ENCODE measurements around the gene IQGAP3. TPM values are rescaled to one million over a fixed set of nuclear protein-coding genes. Genes with fewer than 3 reads are reported as not detected.
"Not testable (repeated sequence)": the region's sequence is repeated elsewhere in the genome, so short reads cannot be mapped to it uniquely, and the experiment has no call there.

The IQGAP3 gene
- polyA plus RNA-seq, 1 donor from 2014 or later = not detected

DNA sequence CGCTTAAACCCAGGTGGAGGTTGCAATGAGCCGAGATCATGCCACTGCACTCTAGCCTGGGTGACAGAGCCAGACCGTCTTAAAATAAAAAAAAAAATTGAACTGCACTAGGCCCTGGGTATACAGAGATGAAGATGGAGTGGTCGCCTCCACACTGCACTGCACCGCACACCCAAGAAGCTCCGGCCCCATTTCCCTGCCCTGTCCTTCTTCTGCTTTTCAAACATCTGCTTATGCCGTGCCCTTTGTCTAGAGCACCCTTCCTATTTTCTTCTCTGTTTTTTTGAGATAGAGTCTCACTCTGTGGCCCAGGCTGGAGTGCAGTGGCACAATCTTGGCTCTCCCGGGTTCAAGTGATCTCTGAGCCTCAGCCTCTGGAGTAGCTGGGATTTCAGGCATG lies 17.4 kb downstream of the IQGAP3 start:
- no peaks in the 10 kb centered on the region for H3F3A ChIP-seq (ENCODE audit: insufficient read depth, low read length, poor library complexity, severe bottlenecking)
- no peak overlapping the region for H3K9ac ChIP-seq (ENCODE audit: low read length)
- H2AFZ ChIP-seq (ENCODE audit: low read depth, low read length) = no peak overlapping the region
- TF ChIP-seq RAD21 (conservative IDR thresholded peaks at IDR 0.05) = no peak
- no peak for TF ChIP-seq SMC3 (conservative IDR thresholded peaks at IDR 0.05; ENCODE audit: poor library complexity)
- TF ChIP-seq EP300 (conservative IDR thresholded peaks at IDR 0.05; ENCODE audit: poor library complexity, severe bottlenecking) = no peak
- TF ChIP-seq, protein P1, sequence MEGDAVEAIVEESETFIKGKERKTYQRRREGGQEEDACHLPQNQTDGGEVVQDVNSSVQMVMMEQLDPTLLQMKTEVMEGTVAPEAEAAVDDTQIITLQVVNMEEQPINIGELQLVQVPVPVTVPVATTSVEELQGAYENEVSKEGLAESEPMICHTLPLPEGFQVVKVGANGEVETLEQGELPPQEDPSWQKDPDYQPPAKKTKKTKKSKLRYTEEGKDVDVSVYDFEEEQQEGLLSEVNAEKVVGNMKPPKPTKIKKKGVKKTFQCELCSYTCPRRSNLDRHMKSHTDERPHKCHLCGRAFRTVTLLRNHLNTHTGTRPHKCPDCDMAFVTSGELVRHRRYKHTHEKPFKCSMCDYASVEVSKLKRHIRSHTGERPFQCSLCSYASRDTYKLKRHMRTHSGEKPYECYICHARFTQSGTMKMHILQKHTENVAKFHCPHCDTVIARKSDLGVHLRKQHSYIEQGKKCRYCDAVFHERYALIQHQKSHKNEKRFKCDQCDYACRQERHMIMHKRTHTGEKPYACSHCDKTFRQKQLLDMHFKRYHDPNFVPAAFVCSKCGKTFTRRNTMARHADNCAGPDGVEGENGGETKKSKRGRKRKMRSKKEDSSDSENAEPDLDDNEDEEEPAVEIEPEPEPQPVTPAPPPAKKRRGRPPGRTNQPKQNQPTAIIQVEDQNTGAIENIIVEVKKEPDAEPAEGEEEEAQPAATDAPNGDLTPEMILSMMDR (IDR thresholded peaks at IDR 0.05; ENCODE audit: poor library complexity, severe bottlenecking) = no peak
- TF ChIP-seq, protein P2, sequence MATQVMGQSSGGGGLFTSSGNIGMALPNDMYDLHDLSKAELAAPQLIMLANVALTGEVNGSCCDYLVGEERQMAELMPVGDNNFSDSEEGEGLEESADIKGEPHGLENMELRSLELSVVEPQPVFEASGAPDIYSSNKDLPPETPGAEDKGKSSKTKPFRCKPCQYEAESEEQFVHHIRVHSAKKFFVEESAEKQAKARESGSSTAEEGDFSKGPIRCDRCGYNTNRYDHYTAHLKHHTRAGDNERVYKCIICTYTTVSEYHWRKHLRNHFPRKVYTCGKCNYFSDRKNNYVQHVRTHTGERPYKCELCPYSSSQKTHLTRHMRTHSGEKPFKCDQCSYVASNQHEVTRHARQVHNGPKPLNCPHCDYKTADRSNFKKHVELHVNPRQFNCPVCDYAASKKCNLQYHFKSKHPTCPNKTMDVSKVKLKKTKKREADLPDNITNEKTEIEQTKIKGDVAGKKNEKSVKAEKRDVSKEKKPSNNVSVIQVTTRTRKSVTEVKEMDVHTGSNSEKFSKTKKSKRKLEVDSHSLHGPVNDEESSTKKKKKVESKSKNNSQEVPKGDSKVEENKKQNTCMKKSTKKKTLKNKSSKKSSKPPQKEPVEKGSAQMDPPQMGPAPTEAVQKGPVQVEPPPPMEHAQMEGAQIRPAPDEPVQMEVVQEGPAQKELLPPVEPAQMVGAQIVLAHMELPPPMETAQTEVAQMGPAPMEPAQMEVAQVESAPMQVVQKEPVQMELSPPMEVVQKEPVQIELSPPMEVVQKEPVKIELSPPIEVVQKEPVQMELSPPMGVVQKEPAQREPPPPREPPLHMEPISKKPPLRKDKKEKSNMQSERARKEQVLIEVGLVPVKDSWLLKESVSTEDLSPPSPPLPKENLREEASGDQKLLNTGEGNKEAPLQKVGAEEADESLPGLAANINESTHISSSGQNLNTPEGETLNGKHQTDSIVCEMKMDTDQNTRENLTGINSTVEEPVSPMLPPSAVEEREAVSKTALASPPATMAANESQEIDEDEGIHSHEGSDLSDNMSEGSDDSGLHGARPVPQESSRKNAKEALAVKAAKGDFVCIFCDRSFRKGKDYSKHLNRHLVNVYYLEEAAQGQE (IDR thresholded peaks at IDR 0.05; ENCODE audit: borderline replicate concordance) = no peak
- no peak for TF ChIP-seq MXI1 (conservative IDR thresholded peaks at IDR 0.05; ENCODE audit: poor library complexity, severe bottlenecking)
- TF ChIP-seq POLR2AphosphoS5 (IDR thresholded peaks at IDR 0.05) = no peak
- no peaks in the 10 kb centered on the region for H3K79me2 ChIP-seq (replicated peaks; ENCODE audit: insufficient read depth, low read length)
- no peaks in the 10 kb centered on the region for H3K9me3 ChIP-seq (ENCODE audit: low read length)
- H3K27me3 ChIP-seq (ENCODE audit: insufficient read depth, low read depth, low read length) = no peaks in the 10 kb centered on the region
- H3K27ac ChIP-seq (ENCODE audit: low read length) = no peak overlapping the region
- no peak overlapping the region for H3K4me2 ChIP-seq (ENCODE audit: low read length)
- no peaks in the 10 kb centered on the region for H3K36me3 ChIP-seq (ENCODE audit: insufficient read depth, low read length)
- H4K20me1 ChIP-seq (ENCODE audit: insufficient read depth) = no peaks in the 10 kb centered on the region
- H3K9me2 ChIP-seq (ENCODE audit: insufficient read depth, low read length) = no peaks in the 10 kb centered on the region
- no peak overlapping the region for H3K4me3 ChIP-seq (ENCODE audit: low read length)

DNA sequence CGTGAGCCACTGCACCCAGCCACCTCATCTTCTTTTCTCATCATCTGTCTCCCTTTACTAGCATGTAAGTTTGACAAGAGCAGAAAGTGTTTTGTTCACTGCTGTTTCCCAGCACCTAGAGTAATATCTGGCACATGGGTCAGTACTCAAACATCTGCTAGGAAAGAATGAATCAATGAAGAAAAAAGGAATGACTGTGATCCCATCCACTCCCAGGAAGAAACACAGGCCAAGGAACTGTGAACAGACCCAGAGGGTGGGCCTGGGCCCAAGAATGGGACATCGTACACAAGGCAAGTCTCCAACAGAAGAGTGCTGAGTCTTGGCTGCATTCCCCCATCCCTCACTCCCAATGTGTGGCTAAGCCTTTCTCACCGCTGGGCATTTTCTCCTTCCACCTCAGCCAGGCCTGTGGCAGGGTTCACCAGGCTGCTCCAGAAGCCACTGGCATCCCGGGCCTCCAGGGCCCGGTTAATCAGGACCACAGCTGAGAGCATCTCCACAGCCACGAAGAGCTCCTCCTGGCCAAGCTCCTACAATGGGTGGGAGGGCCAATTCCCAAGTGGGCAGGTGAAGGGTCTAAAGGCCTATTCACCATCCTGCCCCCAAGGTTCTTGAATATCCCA lies 18.4 kb downstream of the IQGAP3 start:
- H3K9me3 ChIP-seq (ENCODE audit: low read length) = no peaks in the 10 kb centered on the region
- H3K9me2 ChIP-seq (ENCODE audit: insufficient read depth, low read length) = no peaks in the 10 kb centered on the region
- H3K9ac ChIP-seq (ENCODE audit: low read length) = no peak overlapping the region
- H3K79me2 ChIP-seq (replicated peaks; ENCODE audit: insufficient read depth, low read length) = no peaks in the 10 kb centered on the region
- no peak overlapping the region for H3K4me3 ChIP-seq (ENCODE audit: low read length)
- H3K27me3 ChIP-seq (ENCODE audit: insufficient read depth, low read depth, low read length) = no peaks in the 10 kb centered on the region
- no peak overlapping the region for H3K27ac ChIP-seq (ENCODE audit: low read length)
- no peaks in the 10 kb centered on the region for H3K36me3 ChIP-seq (ENCODE audit: insufficient read depth, low read length)
- no peak for TF ChIP-seq SMC3 (conservative IDR thresholded peaks at IDR 0.05; ENCODE audit: poor library complexity)
- no peak for TF ChIP-seq EZH2 (IDR thresholded peaks at IDR 0.05; ENCODE audit: borderline replicate concordance, insufficient read depth, low read length, poor library complexity, severe bottlenecking)
- TF ChIP-seq, protein P1 (IDR thresholded peaks at IDR 0.05; ENCODE audit: poor library complexity, severe bottlenecking) = no peak
- TF ChIP-seq TAF1 (IDR thresholded peaks at IDR 0.05; ENCODE audit: low read depth) = no peak
- no peak for TF ChIP-seq MXI1 (conservative IDR thresholded peaks at IDR 0.05; ENCODE audit: poor library complexity, severe bottlenecking)
- TF ChIP-seq POLR2AphosphoS5 (IDR thresholded peaks at IDR 0.05) = no peak
- no peak for TF ChIP-seq RAD21 (conservative IDR thresholded peaks at IDR 0.05)
- no peak for TF ChIP-seq EP300 (conservative IDR thresholded peaks at IDR 0.05; ENCODE audit: poor library complexity, severe bottlenecking)
- TF ChIP-seq, protein P2 (IDR thresholded peaks at IDR 0.05; ENCODE audit: borderline replicate concordance) = no peak
- no peak overlapping the region for H3K4me2 ChIP-seq (ENCODE audit: low read length)
- no peak overlapping the region for H2AFZ ChIP-seq (ENCODE audit: low read depth, low read length)
- no peaks in the 10 kb centered on the region for H3F3A ChIP-seq (ENCODE audit: insufficient read depth, low read length, poor library complexity, severe bottlenecking)
- no peaks in the 10 kb centered on the region for H4K20me1 ChIP-seq (ENCODE audit: insufficient read depth)

DNA sequence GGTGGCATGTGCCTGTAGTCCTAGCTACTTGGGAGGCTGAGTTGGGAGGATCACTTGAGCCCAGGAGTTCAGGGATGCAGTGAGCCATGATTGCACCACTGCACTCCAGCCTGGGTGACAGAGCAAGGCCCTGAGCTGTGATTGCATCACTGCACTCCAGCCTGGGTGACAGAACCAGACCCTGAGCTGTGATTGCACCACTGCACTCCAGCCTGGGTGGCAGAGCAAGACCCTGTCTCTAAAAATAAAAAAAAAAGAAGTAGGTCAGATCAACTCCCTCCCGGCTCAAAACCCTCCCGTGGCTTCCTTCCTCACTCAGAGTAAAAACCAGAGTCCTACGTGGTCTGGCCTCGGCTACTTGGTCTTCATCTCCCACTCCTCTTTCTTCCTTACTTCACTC lies 19.4 kb downstream of the IQGAP3 start:
- not testable (repeated sequence) for H3K9me3 ChIP-seq (ENCODE audit: low read length); H3F3A ChIP-seq (ENCODE audit: insufficient read depth, low read length, poor library complexity, severe bottlenecking); H3K9me2 ChIP-seq (ENCODE audit: insufficient read depth, low read length); H3K36me3 ChIP-seq (ENCODE audit: insufficient read depth, low read length); H3K79me2 ChIP-seq (replicated peaks; ENCODE audit: insufficient read depth, low read length); H4K20me1 ChIP-seq (ENCODE audit: insufficient read depth); H2AFZ ChIP-seq (ENCODE audit: low read depth, low read length); H3K27me3 ChIP-seq (ENCODE audit: insufficient read depth, low read depth, low read length); H3K4me3 ChIP-seq (ENCODE audit: low read length); H3K27ac ChIP-seq (ENCODE audit: low read length); H3K4me2 ChIP-seq (ENCODE audit: low read length); H3K9ac ChIP-seq (ENCODE audit: low read length)
